ENCODE results near the gene SLC43A3.

- TF ChIP-seq CTCF (IDR thresholded peaks at IDR 0.05) (no peak), POLR2A (IDR thresholded peaks at IDR 0.05) (no peak), POLR2AphosphoS5 (IDR thresholded peaks at IDR 0.05) (no peak)
Measured at GRCh38 chr11:57468276-57468675, 41.4 kb upstream of the SLC43A3 start.
